ENCODE results near the gene RFTN1.

DNA sequence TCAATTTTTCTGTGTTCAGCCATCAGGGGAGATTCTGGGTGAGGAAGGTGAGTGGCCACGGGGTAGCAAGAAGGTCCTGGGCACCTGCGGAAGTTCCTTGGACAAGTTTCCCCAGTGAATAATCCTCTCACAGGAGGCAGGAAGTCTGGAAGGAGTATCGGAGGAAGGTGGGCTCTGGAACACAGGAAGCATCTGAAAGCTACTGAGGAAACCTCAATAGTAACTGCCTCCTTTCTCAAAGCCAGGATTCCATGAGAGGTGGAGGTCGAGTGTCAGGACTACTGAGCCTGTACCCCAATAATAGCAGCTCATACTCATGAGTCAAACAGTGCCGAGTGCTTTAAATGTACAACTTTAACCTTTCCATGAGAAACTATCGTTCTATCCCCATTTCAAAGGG lies 137.6 kb downstream of the RFTN1 start:
- TF ChIP-seq EZH2 (IDR thresholded peaks at IDR 0.05): no peak
- TF ChIP-seq POLR2AphosphoS5 (IDR thresholded peaks at IDR 0.05; ENCODE audit: borderline replicate concordance, low read depth, low read length): no peak
- no peak for TF ChIP-seq FOXP2 (optimal IDR thresholded peaks at IDR 0.05; ENCODE audit: control extremely low read depth, extremely low read length, insufficient read depth)
